Measurements from ENCODE around the gene SETD6. TPM values are rescaled to one million over a fixed set of nuclear protein-coding genes. Genes with fewer than 3 reads are reported as not detected.
"Not testable (repeated sequence)": the region's sequence is repeated elsewhere in the genome, so short reads cannot be mapped to it uniquely, and the experiment has no call there.

SETD6 gene
- total RNA-seq, 1 experiment from 2014 or later: 19.5 TPM

- Mint-ChIP-seq H3K9me3 (ENCODE audit: unreplicated experiment) (no peaks in the 10 kb centered on the region), H3K36me3 (ENCODE audit: insufficient read depth, unreplicated experiment) (no peaks in the 10 kb centered on the region), H3K4me1 (ENCODE audit: insufficient read depth, unreplicated experiment) (no peaks in the 10 kb centered on the region), H3K27me3 (ENCODE audit: insufficient read depth, unreplicated experiment) (no peaks in the 10 kb centered on the region), H3K4me3 (ENCODE audit: unreplicated experiment) (no peak overlapping the region), H3K27ac (ENCODE audit: low read depth, unreplicated experiment) (no peak overlapping the region)
- intact Hi-C loops (cut with micrococcal nuclease): loop anchor here (1.0 to 5.0 kb wide), 3 partner anchors 142 to 465 kb away; no protein-coding TSS in a partner anchor
- BruUV-seq (replicated peaks): no TSS peak
- POLR2A ChIA-PET: interaction anchor here (0.6 to 3.0 kb wide), 4 partner anchors 14 to 159 kb away, joined by 3 to 25 read pairs (median 3); no protein-coding TSS in a partner anchor
- CTCF ChIA-PET: interaction anchor here (0.6 to 7.4 kb wide), 33 partner anchors 8 to 464 kb away, joined by 3 to 170 read pairs (median 4); partner anchors contain the start of gene NDRG4
- TF ChIP-seq, protein P1, sequence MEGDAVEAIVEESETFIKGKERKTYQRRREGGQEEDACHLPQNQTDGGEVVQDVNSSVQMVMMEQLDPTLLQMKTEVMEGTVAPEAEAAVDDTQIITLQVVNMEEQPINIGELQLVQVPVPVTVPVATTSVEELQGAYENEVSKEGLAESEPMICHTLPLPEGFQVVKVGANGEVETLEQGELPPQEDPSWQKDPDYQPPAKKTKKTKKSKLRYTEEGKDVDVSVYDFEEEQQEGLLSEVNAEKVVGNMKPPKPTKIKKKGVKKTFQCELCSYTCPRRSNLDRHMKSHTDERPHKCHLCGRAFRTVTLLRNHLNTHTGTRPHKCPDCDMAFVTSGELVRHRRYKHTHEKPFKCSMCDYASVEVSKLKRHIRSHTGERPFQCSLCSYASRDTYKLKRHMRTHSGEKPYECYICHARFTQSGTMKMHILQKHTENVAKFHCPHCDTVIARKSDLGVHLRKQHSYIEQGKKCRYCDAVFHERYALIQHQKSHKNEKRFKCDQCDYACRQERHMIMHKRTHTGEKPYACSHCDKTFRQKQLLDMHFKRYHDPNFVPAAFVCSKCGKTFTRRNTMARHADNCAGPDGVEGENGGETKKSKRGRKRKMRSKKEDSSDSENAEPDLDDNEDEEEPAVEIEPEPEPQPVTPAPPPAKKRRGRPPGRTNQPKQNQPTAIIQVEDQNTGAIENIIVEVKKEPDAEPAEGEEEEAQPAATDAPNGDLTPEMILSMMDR (IDR thresholded peaks at IDR 0.05; ENCODE audit: unreplicated experiment): peak; percentile 89
- peak; percentile 77 for DNase-seq (ENCODE audit: unreplicated experiment)
Measured at GRCh38 chr16:58487566-58488351, 27.6 kb upstream of the SETD6 start.

DNA sequence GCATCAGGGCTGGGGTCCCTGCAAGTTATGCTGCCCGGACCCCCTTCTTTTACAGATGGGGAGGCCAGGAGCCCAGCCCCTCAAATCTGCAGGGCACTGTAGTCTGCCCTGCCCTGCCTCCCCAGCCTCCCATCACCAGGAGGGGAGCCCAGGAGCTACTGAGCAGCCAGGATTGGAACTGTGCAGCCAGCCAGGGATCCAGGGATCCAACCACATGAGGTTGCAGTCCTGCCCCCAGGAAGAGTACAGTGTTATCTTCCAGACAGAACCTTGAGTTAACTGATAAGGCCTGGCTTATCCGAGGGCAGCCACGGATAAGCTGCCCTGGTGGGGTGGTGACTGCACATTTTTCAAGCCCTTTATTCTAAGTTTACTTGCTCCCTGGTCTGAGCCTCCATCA, 26.8 kb upstream of the SETD6 start:
- CTCF ChIA-PET: interaction anchor here (0.6 to 7.4 kb wide), 23 partner anchors 9 to 465 kb away, joined by 3 to 170 read pairs (median 5); partner anchors contain the start of gene NDRG4
- Mint-ChIP-seq H3K4me1 (ENCODE audit: insufficient read depth, unreplicated experiment) (no peaks in the 10 kb centered on the region), H3K27ac (ENCODE audit: low read depth, unreplicated experiment) (no peak overlapping the region), H3K36me3 (ENCODE audit: insufficient read depth, unreplicated experiment) (no peaks in the 10 kb centered on the region), H3K4me3 (ENCODE audit: unreplicated experiment) (no peak overlapping the region), H3K27me3 (ENCODE audit: insufficient read depth, unreplicated experiment) (no peaks in the 10 kb centered on the region), H3K9me3 (ENCODE audit: unreplicated experiment) (no peaks in the 10 kb centered on the region)
- no peak for DNase-seq (ENCODE audit: unreplicated experiment)
- TF ChIP-seq, protein P1 (IDR thresholded peaks at IDR 0.05; ENCODE audit: unreplicated experiment): no peak
- intact Hi-C loops (cut with micrococcal nuclease): loop anchor here (5.0 kb wide), 1 partner anchor 466 kb away; no protein-coding TSS in a partner anchor
- BruUV-seq (replicated peaks): no TSS peak
- POLR2A ChIA-PET: interaction anchor here (0.7 to 3.0 kb wide), 3 partner anchors 151 to 175 kb away, joined by 3 to 25 read pairs (median 3); no protein-coding TSS in a partner anchor

DNA sequence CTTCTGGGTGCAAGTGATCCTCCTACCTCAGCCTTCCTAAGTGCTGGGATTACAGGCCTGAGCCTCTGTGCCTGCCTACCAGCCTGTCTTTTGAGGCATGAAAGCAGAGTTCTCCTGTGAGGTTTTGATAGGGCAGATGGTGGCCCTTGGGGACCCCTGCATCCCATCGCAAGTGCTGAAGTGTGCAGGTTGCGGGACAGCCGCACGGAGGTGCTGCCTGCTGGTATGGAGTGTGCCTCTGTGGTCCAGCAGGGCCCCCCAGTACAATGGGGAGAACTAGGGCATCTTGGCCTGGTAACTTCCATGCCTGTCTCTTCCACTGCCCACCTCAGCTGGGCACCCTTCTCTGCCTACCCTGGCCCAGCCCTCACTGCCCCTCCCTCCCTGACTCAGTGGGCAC, 25.3 kb upstream of the SETD6 start:
- Mint-ChIP-seq H3K4me1 (ENCODE audit: insufficient read depth, unreplicated experiment) (no peaks in the 10 kb centered on the region), H3K27me3 (ENCODE audit: insufficient read depth, unreplicated experiment) (no peaks in the 10 kb centered on the region), H3K4me3 (ENCODE audit: unreplicated experiment) (no peak overlapping the region), H3K36me3 (ENCODE audit: insufficient read depth, unreplicated experiment) (no peaks in the 10 kb centered on the region), H3K9me3 (ENCODE audit: unreplicated experiment) (no peaks in the 10 kb centered on the region), H3K27ac (ENCODE audit: low read depth, unreplicated experiment) (no peak overlapping the region)
- DNase-seq (ENCODE audit: unreplicated experiment): no peak
- CTCF ChIA-PET: interaction anchor here (6.6 to 7.4 kb wide), 2 partner anchors 153 kb away, joined by 72 to 170 read pairs; no protein-coding TSS in a partner anchor
- TF ChIP-seq, protein P1 (IDR thresholded peaks at IDR 0.05; ENCODE audit: unreplicated experiment): no peak
- POLR2A ChIA-PET: interaction anchor here (1.3 kb wide), 1 partner anchor 153 kb away, joined by 3 read pairs; no protein-coding TSS in a partner anchor
- BruUV-seq (replicated peaks): no TSS peak
- intact Hi-C loops (cut with micrococcal nuclease): no loop called here

DNA sequence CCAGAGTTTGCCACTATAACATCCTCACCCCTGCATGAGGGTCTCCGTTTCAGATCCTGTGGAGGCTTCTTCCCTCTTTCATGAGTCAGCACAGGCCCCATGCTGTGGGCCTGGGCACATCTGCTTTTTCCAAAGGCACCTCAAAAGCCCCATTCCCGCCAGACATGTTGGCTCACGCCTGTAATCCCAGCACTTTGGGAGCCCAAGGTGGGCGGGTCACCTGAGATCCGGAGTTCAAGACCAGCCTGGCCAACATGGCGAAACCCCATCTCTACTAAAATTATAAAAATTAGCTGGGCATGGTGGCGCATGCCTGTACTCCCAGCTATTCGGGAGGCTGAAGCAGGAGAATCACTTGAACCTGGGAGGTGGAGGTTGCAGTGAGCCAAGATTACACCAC, 24.8 kb upstream of the SETD6 start:
- H3K4me1 Mint-ChIP-seq (ENCODE audit: insufficient read depth, unreplicated experiment); POLR2A ChIA-PET; H3K27ac Mint-ChIP-seq (ENCODE audit: low read depth, unreplicated experiment); H3K4me3 Mint-ChIP-seq (ENCODE audit: unreplicated experiment); DNase-seq (ENCODE audit: unreplicated experiment); intact Hi-C loops (cut with micrococcal nuclease); H3K27me3 Mint-ChIP-seq (ENCODE audit: insufficient read depth, unreplicated experiment); H3K9me3 Mint-ChIP-seq (ENCODE audit: unreplicated experiment); H3K36me3 Mint-ChIP-seq (ENCODE audit: insufficient read depth, unreplicated experiment); BruUV-seq (replicated peaks): not testable (repeated sequence)
- CTCF ChIA-PET: interaction anchor here (0.9 to 6.6 kb wide), 4 partner anchors 116 to 154 kb away, joined by 3 to 72 read pairs (median 3); no protein-coding TSS in a partner anchor

Measured in MCF 10A (cell line).